Skeletal muscle tissue (tissue), 4 donors: Measurements from ENCODE around the gene FAM177A1. TPM values are rescaled to one million over a fixed set of nuclear protein-coding genes. Genes with fewer than 3 reads are reported as not detected.

Source experiments
- H3K27ac ChIP-seq: one replicate; pipeline ENCODE4 v1.7.0; 2013; ENCODE audit warnings: mild to moderate bottlenecking, low read depth, low read length, inconsistent platforms
- H3K27me3 ChIP-seq, 3 donors: one replicate each; pipeline ENCODE4 v1.7.0; 2013; ENCODE audit warnings: low read length in 3 of 3; ENCODE audit not compliant: control insufficient read depth in 3 of 3, insufficient read depth in 3 of 3
- H3K36me3 ChIP-seq, 3 donors: one replicate each; pipeline ENCODE4 v1.7.0; 2013; ENCODE audit warnings: low read length in 3 of 3; ENCODE audit not compliant: control insufficient read depth in 3 of 3, insufficient read depth in 3 of 3
- H3K4me1 ChIP-seq, 3 donors: one replicate each; pipeline ENCODE4 v1.7.0; 2013; ENCODE audit warnings: low read length in 3 of 3, mild to moderate bottlenecking in 3 of 3; ENCODE audit not compliant: control insufficient read depth in 3 of 3, insufficient read depth in 3 of 3
- H3K4me3 ChIP-seq, 3 donors: one replicate each; pipeline ENCODE4 v1.7.0; 2013; ENCODE audit warnings: low read length in 3 of 3
- H3K9ac ChIP-seq, 3 donors: one replicate each; pipeline ENCODE4 v1.7.0; 2013; ENCODE audit warnings: low read length in 3 of 3, mild to moderate bottlenecking in 3 of 3, moderate library complexity in 2 of 3, low read depth in 1 of 3
- H3K9me3 ChIP-seq, 3 donors: one replicate each; pipeline ENCODE4 v1.7.0; 2013; ENCODE audit warnings: low read length in 3 of 3; ENCODE audit not compliant: control insufficient read depth in 3 of 3
- total RNA-seq: library from RNA; depleted of rRNA; stranded (reverse); fragments of >200 nt; gene quantifications from one replicate; pipeline ENCODE4 v1.2.3, GENCODE V29; 2014
- donor health status: Osteomylitis.

FAM177A1 gene
- total RNA-seq, 1 donor from 2014 or later: 13.6 TPM

DNA sequence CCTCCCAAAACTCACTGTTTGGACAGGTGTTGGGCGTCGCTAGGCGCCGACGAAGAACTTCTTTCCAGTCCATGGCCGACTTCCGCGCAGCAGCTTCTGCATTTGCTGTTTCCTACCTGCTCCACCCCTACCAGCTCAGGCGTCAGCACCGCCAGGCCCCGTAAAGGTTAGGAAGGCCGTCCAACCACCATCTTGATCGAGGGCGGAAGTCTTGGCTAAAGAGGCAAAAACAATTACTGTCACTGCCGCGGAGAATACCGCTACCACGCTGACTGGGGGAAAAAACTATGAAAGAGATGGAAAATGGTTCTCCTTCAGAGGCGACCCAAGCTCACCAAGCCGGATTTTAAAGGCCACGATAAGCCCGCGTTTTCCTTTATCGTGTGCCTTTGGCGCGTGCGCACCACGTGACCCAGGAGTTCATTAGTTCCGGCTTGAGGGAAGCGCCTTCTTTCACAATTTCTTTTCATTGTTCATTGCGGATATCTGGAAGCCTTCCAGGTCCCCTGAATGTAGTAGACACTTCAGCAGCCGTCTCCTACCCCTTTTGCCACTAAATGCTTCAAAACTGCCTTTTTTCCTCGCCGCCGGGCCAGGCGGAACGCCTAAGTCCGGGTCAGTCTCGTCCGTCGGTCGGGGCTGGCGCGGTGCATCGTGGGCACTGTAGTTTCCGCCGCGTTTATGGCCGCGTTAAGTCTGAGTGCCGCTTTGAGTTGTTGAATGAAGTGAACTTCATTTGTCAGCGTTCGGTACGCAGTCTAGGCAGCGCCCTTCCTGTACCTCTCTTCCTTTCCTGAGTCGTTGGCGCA, 76.0 kb downstream of the FAM177A1 start, which contains the start of the genes PPP2R3C and PRORP:
PPP2R3C (minus strand) TSS at position 104 of the 809 bp plus-strand sequence; CDS start at position 73, 31 bp downstream.
PRORP (plus strand) TSS at position 666 of the 809 bp plus-strand sequence. CDS start 694 bp downstream, outside the sequence.
- peaks cover 0 to 2% (median under 1%) of the 10 kb centered on the region in 3 donors for H3K36me3 ChIP-seq
- peak within 1 kb of the TSS; percentile 96 for H3K27ac ChIP-seq
- H3K9me3 ChIP-seq: no peaks in the 10 kb centered on the region
- H3K4me3 ChIP-seq: peak within 1 kb of the TSS; percentile 92 to 97 (median 97)
- peak within 1 kb of the TSS; percentile 91 to 98 (median 98) for H3K9ac ChIP-seq
- no peaks in the 10 kb centered on the region for H3K27me3 ChIP-seq
- peaks cover 14 to 21% (median 15%) of the 10 kb centered on the region in 3 donors for H3K4me1 ChIP-seq

DNA sequence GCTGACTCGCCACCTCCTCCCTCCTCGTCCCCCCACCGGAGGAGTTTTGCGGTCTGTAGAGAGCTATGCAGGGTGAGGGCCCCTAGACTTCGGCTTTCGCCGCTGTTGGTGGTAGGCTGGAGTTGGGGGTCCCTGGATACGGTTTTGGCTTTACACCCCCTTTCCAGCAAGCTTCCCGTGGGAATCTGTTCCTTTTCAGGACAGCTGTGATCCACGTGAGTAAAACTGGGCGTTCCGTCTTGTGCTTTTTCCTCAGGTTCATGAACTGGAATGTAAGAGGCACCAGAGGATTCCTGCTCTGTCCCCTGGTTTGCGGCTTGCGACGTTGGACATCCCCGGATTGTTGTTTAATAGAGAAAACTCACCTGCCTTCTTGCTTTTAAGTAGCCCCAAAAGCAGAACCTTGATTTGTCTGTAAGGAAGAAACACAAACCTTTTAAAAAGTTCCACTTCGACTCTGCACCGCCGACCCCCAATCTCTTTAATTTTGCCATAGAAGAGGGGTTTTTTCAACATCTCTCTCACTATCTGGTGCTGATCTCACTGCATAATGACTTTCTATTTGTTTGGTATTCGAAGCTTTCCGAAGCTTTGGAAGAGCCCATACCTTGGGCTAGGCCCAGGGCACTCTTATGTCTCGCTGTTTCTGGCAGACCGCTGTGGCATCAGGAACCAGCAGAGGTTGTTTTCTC, 76.8 kb downstream of the FAM177A1 start:
- H3K27ac ChIP-seq: peak overlapping the region; percentile 96
- H3K4me3 ChIP-seq: peak overlapping the region; percentile 92 to 97 (median 97)
- no peaks in the 10 kb centered on the region for H3K9me3 ChIP-seq
- peaks cover 14 to 21% (median 15%) of the 10 kb centered on the region in 3 donors for H3K4me1 ChIP-seq
- H3K27me3 ChIP-seq: no peaks in the 10 kb centered on the region
- peaks cover 2 to 5% (median 2%) of the 10 kb centered on the region in 3 donors for H3K36me3 ChIP-seq
- peak overlapping the region; percentile 91 to 98 (median 98) for H3K9ac ChIP-seq

DNA sequence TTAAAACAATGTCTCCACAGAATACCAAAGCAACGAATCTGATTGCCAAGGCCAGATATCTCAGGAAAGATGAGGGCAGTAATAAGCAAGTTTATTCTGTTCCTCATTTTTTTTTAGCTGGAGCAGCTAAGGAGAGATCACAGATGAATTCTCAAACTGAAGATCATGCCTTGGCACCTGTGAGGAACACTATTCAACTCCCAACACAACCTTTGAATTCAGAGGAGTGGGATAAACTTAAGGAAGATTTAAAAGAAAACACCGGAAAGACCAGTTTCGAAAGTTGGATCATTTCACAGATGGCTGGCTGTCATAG, 77.3 kb downstream of the FAM177A1 start:
- H3K4me3 ChIP-seq: peak overlapping the region; percentile 92 to 97 (median 97)
- peaks cover 2 to 5% (median 3%) of the 10 kb centered on the region in 3 donors for H3K36me3 ChIP-seq
- H3K4me1 ChIP-seq: peaks cover 14 to 21% (median 15%) of the 10 kb centered on the region in 3 donors
- no peaks in the 10 kb centered on the region for H3K9me3 ChIP-seq
- H3K27me3 ChIP-seq: no peaks in the 10 kb centered on the region
- peak overlapping the region; percentile 91 to 98 (median 98) for H3K9ac ChIP-seq
- peak overlapping the region; percentile 96 for H3K27ac ChIP-seq

DNA sequence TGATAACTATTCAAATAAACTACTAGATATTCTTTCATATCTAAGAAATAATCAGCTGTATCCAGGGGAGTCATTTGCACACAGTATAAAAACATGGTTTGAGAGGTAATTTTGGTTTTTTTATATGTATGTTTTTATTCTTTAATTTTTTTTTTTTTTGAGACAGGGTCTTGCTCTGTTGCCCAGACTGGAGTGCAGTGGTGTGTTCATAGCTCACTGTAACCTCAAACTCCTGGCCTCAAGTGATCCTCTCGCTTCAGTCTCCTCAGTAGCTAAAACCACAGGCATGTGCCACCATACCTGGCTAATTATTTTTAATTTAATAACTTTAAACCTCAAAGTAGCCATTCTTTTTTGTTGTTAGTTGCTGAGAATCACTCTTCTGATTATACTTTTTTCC, 78.1 kb downstream of the FAM177A1 start:
- Histone ChIP-seq H3K27ac (no peak overlapping the region), H3K9ac (no peak overlapping the region), H3K4me3 (no peak overlapping the region), H3K36me3 (peaks cover 2 to 5% (median 3%) of the 10 kb centered on the region in 3 donors), H3K9me3 (no peaks in the 10 kb centered on the region), H3K4me1 (peaks cover 14 to 21% (median 15%) of the 10 kb centered on the region in 3 donors), H3K27me3 (no peaks in the 10 kb centered on the region)

Other genes with a start within 250 kb of the FAM177A1 start
- gene BAZ1A, start 170.9 kb upstream of the FAM177A1 start, total RNA-seq: 19.3 TPM
- 44.9 TPM for gene SRP54, start 63.3 kb upstream of the FAM177A1 start, total RNA-seq
- 52.7 TPM for gene PPP2R3C, start 75.7 kb downstream of the FAM177A1 start, total RNA-seq
- 17.2 TPM for gene PRORP, start 76.3 kb downstream of the FAM177A1 start, total RNA-seq
- gene PSMA6, start 246.1 kb downstream of the FAM177A1 start, total RNA-seq: 230 TPM